Erythroblast (primary cell): ENCODE results near the gene C2CD3.

Source experiments
- GATA1 ChIP-seq: IDR thresholded peaks from 2 replicates; pipeline ENCODE4 v1.6.1; 2011; ENCODE audit warnings: low read depth, mild to moderate bottlenecking, control low read depth, low read length, moderate library complexity
- POLR2A ChIP-seq: IDR thresholded peaks from 2 replicates; pipeline ENCODE4 v1.6.1; 2011; ENCODE audit warnings: mild to moderate bottlenecking, low read length

DNA sequence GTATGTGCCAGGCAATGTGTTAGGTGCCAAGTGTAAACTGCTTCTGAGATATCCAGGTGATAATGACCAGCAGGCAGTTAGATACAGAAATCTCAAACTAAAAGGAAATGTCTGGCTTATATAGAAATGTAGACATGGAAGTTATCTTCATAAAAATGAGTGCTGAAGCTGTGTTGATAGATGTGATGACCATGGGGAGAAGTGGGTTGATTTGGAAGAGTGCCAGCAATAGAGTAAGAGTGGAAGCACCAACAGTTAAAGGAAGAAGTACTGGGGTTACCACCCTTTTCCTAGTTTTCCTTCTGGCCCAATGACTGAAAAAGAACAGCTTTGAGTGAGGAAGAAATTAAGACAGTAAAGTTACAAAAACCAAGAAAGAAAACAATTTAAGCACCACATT is 68.5 kb downstream of the C2CD3 start:
- TF ChIP-seq POLR2A (no peak), GATA1 (no peak)
